IMR-90 (cell line): ENCODE measurements around the gene SLC25A31. TPM values are rescaled to one million over a fixed set of nuclear protein-coding genes. Genes with fewer than 3 reads are reported as not detected.

ENCODE experiments used
- ATAC-seq: fragments of 200-7000 bp; cut with Tn5 transposase; 2 replicates; pipeline ENCODE4 v1.9.1; 2020; ENCODE audit warnings: low read depth, mild to moderate bottlenecking, moderate library complexity
- BruUV-seq: library from RNA; stranded (reverse); fragments of 400-500 nt; replicated peaks from 2 replicates; lab custom pipeline; 2021; lab: Mats Ljungman, UMichigan
- CTCF ChIA-PET: fragments of 300-600 bp; formaldehyde crosslinking; extraction: SDS; loops from one replicate; lab custom pipeline; 2021; ENCODE audit warnings: antibody characterized with exemption; lab: Yijun Ruan, JAX
- POLR2A ChIA-PET: fragments of 300-600 bp; sonication (Branson Sonifier 250); formaldehyde crosslinking; loops from one replicate; lab custom pipeline; 2022; ENCODE audit warnings: antibody characterized with exemption; ENCODE audit not compliant: unreplicated experiment; lab: Charles Lee
- DNase-seq: peaks from one replicate; pipeline ENCODE4 v3.0.0; 2013
- H2AFZ ChIP-seq: replicated peaks from 2 replicates; pipeline ENCODE3; 2013; ENCODE audit warnings: low read length, mild to moderate bottlenecking; ENCODE audit not compliant: poor library complexity
- H2AK5ac ChIP-seq: 2 replicates; pipeline ENCODE4 v1.6.1; 2013; ENCODE audit warnings: low read depth, low read length, inconsistent platforms
- H2AK9ac ChIP-seq: replicated peaks from 2 replicates; pipeline ENCODE3; 2013; ENCODE audit warnings: mild to moderate bottlenecking, low read depth, low read length, moderate library complexity; ENCODE audit not compliant: poor library complexity
- H2BK120ac ChIP-seq: 2 replicates; pipeline ENCODE4 v1.6.1; 2013; ENCODE audit warnings: low read depth, low read length, inconsistent platforms
- H2BK15ac ChIP-seq: 3 replicates; pipeline ENCODE4 v1.6.1; 2013; ENCODE audit warnings: low read depth, low read length, inconsistent platforms
- H2BK20ac ChIP-seq: 2 replicates; pipeline ENCODE4 v1.6.1; 2013; ENCODE audit warnings: low read depth, mild to moderate bottlenecking, inconsistent platforms, low read length, moderate library complexity
- H2BK5ac ChIP-seq: 2 replicates; pipeline ENCODE4 v1.6.1; 2013; ENCODE audit warnings: mild to moderate bottlenecking, low read depth, low read length, inconsistent platforms; ENCODE audit not compliant: poor library complexity, severe bottlenecking
- H3K14ac ChIP-seq: replicated peaks from 2 replicates; pipeline ENCODE4 v1.6.1; 2013; ENCODE audit warnings: low read depth, low read length, inconsistent platforms
- H3K18ac ChIP-seq: 2 replicates; pipeline ENCODE4 v1.6.1; 2013; ENCODE audit warnings: low read depth, low read length, control low read depth
- H3K23ac ChIP-seq: 2 replicates; pipeline ENCODE4 v1.6.1; 2013; ENCODE audit warnings: low read depth, low read length, inconsistent platforms
- H3K27ac ChIP-seq: 2 replicates; pipeline ENCODE4 v1.5.1; 2013; ENCODE audit warnings: mild to moderate bottlenecking, control low read depth, low read length; ENCODE audit not compliant: insufficient read depth
- H3K27me3 ChIP-seq: 2 replicates; pipeline ENCODE4 v1.6.1; 2013; ENCODE audit warnings: low read length; ENCODE audit not compliant: control insufficient read depth, insufficient read depth
- H3K36me3 ChIP-seq: 2 replicates; pipeline ENCODE4 v1.6.1; 2013; ENCODE audit warnings: low read length, mixed read lengths; ENCODE audit not compliant: control insufficient read depth, insufficient read depth
- H3K4ac ChIP-seq: 2 replicates; pipeline ENCODE4 v1.6.1; 2013; ENCODE audit warnings: low read depth, low read length, inconsistent platforms
- H3K4me1 ChIP-seq: 2 replicates; pipeline ENCODE4 v1.6.1; 2013; ENCODE audit warnings: low read length, mixed read lengths; ENCODE audit not compliant: control insufficient read depth, insufficient read depth
- H3K4me2 ChIP-seq: 2 replicates; pipeline ENCODE4 v1.6.1; 2013; ENCODE audit warnings: low read depth, mild to moderate bottlenecking, control low read depth, low read length, moderate library complexity
- H3K4me3 ChIP-seq: 2 replicates; pipeline ENCODE4 v1.5.1; 2013; ENCODE audit warnings: low read depth, mild to moderate bottlenecking, control low read depth, low read length, moderate library complexity; ENCODE audit not compliant: insufficient read depth
- H3K56ac ChIP-seq: 2 replicates; pipeline ENCODE4 v1.6.1; 2013; ENCODE audit warnings: low read length, inconsistent platforms; ENCODE audit not compliant: insufficient read depth; ENCODE audit errors: extremely low read depth
- H3K79me1 ChIP-seq, 2 experiments: 2 replicates each; pipeline ENCODE4 v1.6.1; 2013; ENCODE audit warnings: low read length in 2 of 2, inconsistent platforms in 1 of 2, low read depth in 1 of 2
- H3K9ac ChIP-seq: 2 replicates; pipeline ENCODE4 v1.6.1; 2013; ENCODE audit warnings: low read depth, low read length, control low read depth
- H3K9me1 ChIP-seq: 2 replicates; pipeline ENCODE4 v1.6.1; 2013; ENCODE audit warnings: low read length, inconsistent platforms; ENCODE audit not compliant: insufficient read depth
- H3K9me3 ChIP-seq: 2 replicates; pipeline ENCODE4 v1.6.1; 2013; ENCODE audit warnings: low read length; ENCODE audit not compliant: control insufficient read depth, insufficient read depth
- H4K20me1 ChIP-seq: 2 replicates; pipeline ENCODE4 v1.6.1; 2013; ENCODE audit warnings: low read length, inconsistent platforms; ENCODE audit not compliant: insufficient read depth
- H4K5ac ChIP-seq: 2 replicates; pipeline ENCODE4 v1.6.1; 2013; ENCODE audit warnings: mild to moderate bottlenecking, low read depth, low read length, control low read depth
- H4K8ac ChIP-seq, 2 experiments: 2 replicates each; pipeline ENCODE4 v1.6.1; 2013; ENCODE audit warnings: low read depth in 2 of 2, low read length in 2 of 2, control low read depth in 1 of 2, inconsistent platforms in 1 of 2
- H4K91ac ChIP-seq: 2 replicates; pipeline ENCODE4 v1.6.1; 2013; ENCODE audit warnings: low read depth, low read length, inconsistent platforms; ENCODE audit not compliant: insufficient read depth
- BHLHE40 ChIP-seq: fragments of 150-350 bp; IDR thresholded peaks from 2 replicates; pipeline ENCODE4 v1.6.1; 2016; ENCODE audit warnings: mild to moderate bottlenecking, low read depth, low read length
- CEBPB ChIP-seq: IDR thresholded peaks from 2 replicates; pipeline ENCODE4 v1.6.1; 2012; ENCODE audit warnings: low read depth, low read length, improper control_type of control experiment
- CHD1 ChIP-seq: IDR thresholded peaks from 2 replicates; pipeline ENCODE4 v1.6.1; 2012; ENCODE audit warnings: low read depth, low read length, improper control_type of control experiment
- MAFK ChIP-seq: IDR thresholded peaks from 2 replicates; pipeline ENCODE4 v1.6.1; 2012; ENCODE audit warnings: low read depth, low read length, improper control_type of control experiment
- POLR2A ChIP-seq: IDR thresholded peaks from 2 replicates; pipeline ENCODE4 v1.6.1; 2012; ENCODE audit warnings: mild to moderate bottlenecking, low read depth, low read length
- RAD21 ChIP-seq: IDR thresholded peaks from 2 replicates; pipeline ENCODE4 v1.6.1; 2012; ENCODE audit warnings: low read length, improper control_type of control experiment
- RCOR1 ChIP-seq: IDR thresholded peaks from 2 replicates; pipeline ENCODE4 v1.6.1; 2012; ENCODE audit warnings: mild to moderate bottlenecking, low read length, improper control_type of control experiment; ENCODE audit not compliant: insufficient replicate concordance
- SMC3 ChIP-seq: fragments of 150-350 bp; IDR thresholded peaks from 2 replicates; pipeline ENCODE4 v1.6.1; 2016; ENCODE audit warnings: low read depth, mild to moderate bottlenecking, antibody characterized with exemption, low read length, moderate library complexity
- WGBS, 2 experiments: methylation state at CpG; one replicate each; pipeline versions ENCODE4 v1.1.5 to v1.1.7; 2013; ENCODE audit warnings: missing lambda C conversion rate in 2 of 2; ENCODE audit not compliant: insufficient read length in 1 of 2; ENCODE audit errors: extremely low coverage in 2 of 2; 5-methylcytosine and 5-hydroxymethylcytosine counted together
- dilution Hi-C: fragments of 300-500 bp; cut with HindIII; formaldehyde crosslinking; loops from one replicate; pipeline ENCODE4 v1.14.3; 2018; ENCODE audit warnings: low sequenced_read_pairs; ENCODE audit not compliant: unreplicated experiment
- in situ Hi-C: fragments of 300-500 bp; cut with MboI; formaldehyde crosslinking; loops from 3 replicates; pipeline ENCODE4 v1.14.3; 2019; ENCODE audit warnings: low sequenced_read_pairs, inconsistent platforms, mixed read lengths
- intact Hi-C: fragments of 100-400 bp; cut with micrococcal nuclease; formaldehyde crosslinking; loops from 2 replicates; pipeline ENCODE4 v1.10.0; 2022
- polyA plus RNA-seq, 3 experiments: library from polyadenylated mRNA; depleted of rRNA; stranded (reverse); fragments of >200 nt; gene quantifications; 2 replicates each; pipeline ENCODE4 v1.2.3, GENCODE V29; 2012; ENCODE audit warnings: low replicate concordance in 1 of 3
- total RNA-seq: library from RNA; depleted of rRNA; stranded (reverse); fragments of >200 nt; gene quantifications from 2 replicates; pipeline ENCODE4 v1.2.3, GENCODE V29; 2012; rRNA removed
- TF ChIP-seq, protein P1 (sequence below): fragments of 150-350 bp; IDR thresholded peaks from 2 replicates; pipeline ENCODE4 v1.6.1; 2017; ENCODE audit warnings: mild to moderate bottlenecking, antibody characterized with exemption, low read length, low read depth

SLC25A31 gene
- total and polyA plus RNA-seq, 2 of the 4 experiments (the other 2 are of a cell fraction), result not detected

- Histone ChIP-seq H4K20me1 (no peaks in the 10 kb centered on the region), H4K91ac (no peak overlapping the region), H3K4me1 (no peaks in the 10 kb centered on the region), H3K23ac (no peak overlapping the region), H3K4me3 (no peak overlapping the region), H2BK15ac (no peak overlapping the region), H2BK20ac (no peak overlapping the region), H3K18ac (no peak overlapping the region), H2BK120ac (no peak overlapping the region), H3K4ac (no peak overlapping the region), H2AK9ac (no peak overlapping the region), H4K8ac (no peak overlapping the region), H3K9ac (no peak overlapping the region), H2BK5ac (no peak overlapping the region), H3K79me1 (no peaks in the 10 kb centered on the region), H3K27me3 (no peaks in the 10 kb centered on the region), H3K9me1 (no peaks in the 10 kb centered on the region), H3K14ac (no peak overlapping the region), H2AFZ (no peak overlapping the region), H3K4me2 (no peak overlapping the region), H3K9me3 (no peaks in the 10 kb centered on the region), H3K27ac (no peak overlapping the region), H4K5ac (no peak overlapping the region), H3K56ac (no peak overlapping the region), H3K36me3 (no peaks in the 10 kb centered on the region), H2AK5ac (no peak overlapping the region)
- ATAC-seq (no peak), DNase-seq (no peak)
- dilution Hi-C loops, result no loop called here
- ChIA-PET CTCF (no interaction called here), POLR2A (no interaction called here)
- intact Hi-C loops, result no loop called here
- TF ChIP-seq CEBPB, result no peak
- TF ChIP-seq MAFK, result no peak
- no peak for TF ChIP-seq POLR2A
- no peak for TF ChIP-seq RAD21
- TF ChIP-seq, protein P1, sequence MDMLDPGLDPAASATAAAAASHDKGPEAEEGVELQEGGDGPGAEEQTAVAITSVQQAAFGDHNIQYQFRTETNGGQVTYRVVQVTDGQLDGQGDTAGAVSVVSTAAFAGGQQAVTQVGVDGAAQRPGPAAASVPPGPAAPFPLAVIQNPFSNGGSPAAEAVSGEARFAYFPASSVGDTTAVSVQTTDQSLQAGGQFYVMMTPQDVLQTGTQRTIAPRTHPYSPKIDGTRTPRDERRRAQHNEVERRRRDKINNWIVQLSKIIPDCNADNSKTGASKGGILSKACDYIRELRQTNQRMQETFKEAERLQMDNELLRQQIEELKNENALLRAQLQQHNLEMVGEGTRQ, result no peak
- no peak for TF ChIP-seq BHLHE40
- no peak for TF ChIP-seq CHD1
- no peak for TF ChIP-seq RCOR1
- no peak for TF ChIP-seq SMC3
- in situ Hi-C loops, result no loop called here
- WGBS, 2 experiments, result no CpG with 5 or more reads among the region's 2 CpGs
- BruUV-seq, result no TSS peak
Measured at GRCh38 chr4:127822430-127822829, 92.2 kb downstream of the SLC25A31 start.

Other genes with a start within 250 kb of the SLC25A31 start
- gene INTU, start 97.4 kb upstream of the SLC25A31 start, total RNA-seq, result 10.8 and 12.5 TPM in 2 replicates
- gene INTU, start 97.4 kb upstream of the SLC25A31 start, polyA plus RNA-seq (2012; rRNA removed), result 4.8 and 6.5 TPM in 2 replicates
- gene HSPA4L, start 51.9 kb downstream of the SLC25A31 start, total RNA-seq, result 2.3 and 3.9 TPM in 2 replicates
- gene HSPA4L, start 51.9 kb downstream of the SLC25A31 start, polyA plus RNA-seq (2012; rRNA removed), result 0.84 and 0.89 TPM in 2 replicates
- gene PLK4, start 150.5 kb downstream of the SLC25A31 start, total RNA-seq, result 15.1 and 16.1 TPM in 2 replicates
- gene PLK4, start 150.5 kb downstream of the SLC25A31 start, polyA plus RNA-seq (2012; rRNA removed), result 9.2 and 11.2 TPM in 2 replicates
- 31.4 and 36.7 TPM in 2 replicates for gene MFSD8, start 234.8 kb downstream of the SLC25A31 start, total RNA-seq
- gene MFSD8, start 234.8 kb downstream of the SLC25A31 start, polyA plus RNA-seq (2012; rRNA removed), result 6.5 and 8.8 TPM in 2 replicates
- gene ABHD18, start 235.0 kb downstream of the SLC25A31 start, total RNA-seq, result 4.3 and 4.7 TPM in 2 replicates
- 1.2 and 2.4 TPM in 2 replicates for gene ABHD18, start 235.0 kb downstream of the SLC25A31 start, polyA plus RNA-seq (2012; rRNA removed)